Fibroblast of the aortic adventitia (primary cell): ENCODE results near the gene LUZP1. TPM values are rescaled to one million over a fixed set of nuclear protein-coding genes. Genes with fewer than 3 reads are reported as not detected.
A peak's percentile ranks its signal among the peaks of the same experiment; 100 is the strongest.

ENCODE experiments used
- DNase-seq: peaks from one replicate; pipeline ENCODE4 v3.0.0-alpha.2; 2010; ENCODE audit warnings: low read depth
- H3K4me3 ChIP-seq: 2 replicates; pipeline ENCODE4 v1.5.1; 2011; ENCODE audit warnings: low read depth, mild to moderate bottlenecking, control low read depth, low read length, moderate library complexity
- CTCF ChIP-seq: IDR thresholded peaks from 2 replicates; pipeline ENCODE4 v1.5.1; 2011; ENCODE audit warnings: mild to moderate bottlenecking, low read length, control low read depth, inconsistent platforms; ENCODE audit not compliant: insufficient read depth
- total RNA-seq: library from RNA; depleted of rRNA; stranded (reverse); fragments of >200 nt; gene quantifications from 2 replicates; pipeline ENCODE4 v1.2.3, GENCODE V29; 2012; ENCODE audit warnings: low replicate concordance

LUZP1 gene
- total RNA-seq, 1 donor: 26.2 TPM

GRCh38 chr1:23140940-23141596 lies 27.6 kb downstream of the LUZP1 start:
- no peak overlapping the region for H3K4me3 ChIP-seq
- no peak for TF ChIP-seq CTCF
- DNase-seq: no peak

GRCh38 chr1:23135268-23135667 lies 33.4 kb downstream of the LUZP1 start:
- H3K4me3 ChIP-seq: no peak overlapping the region
- no peak for TF ChIP-seq CTCF
- DNase-seq: no peak

GRCh38 chr1:23134055-23134454 lies 34.6 kb downstream of the LUZP1 start:
- no peak for DNase-seq
- H3K4me3 ChIP-seq: no peak overlapping the region
- TF ChIP-seq CTCF: no peak

DNA sequence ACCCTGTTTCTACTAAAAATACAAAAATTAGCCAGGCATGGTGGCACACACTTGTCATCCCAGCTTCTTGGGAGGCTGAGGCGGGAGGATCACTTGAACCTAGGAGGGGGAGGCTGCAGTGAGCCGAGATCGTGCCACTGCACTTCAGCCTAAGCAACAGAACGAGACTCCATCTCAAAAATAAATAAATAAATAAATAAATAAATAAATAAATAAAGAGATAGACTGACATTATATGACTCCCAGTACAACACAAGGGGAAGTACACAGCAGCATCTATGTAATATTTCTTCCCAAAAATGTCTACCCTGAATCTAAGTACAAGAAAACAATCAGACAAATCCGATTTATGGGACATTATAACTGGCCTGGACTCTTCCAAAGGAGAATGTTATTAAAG lies 35.1 kb downstream of the LUZP1 start:
- TF ChIP-seq CTCF: no peak
- H3K4me3 ChIP-seq: no peak overlapping the region
- no peak for DNase-seq

DNA sequence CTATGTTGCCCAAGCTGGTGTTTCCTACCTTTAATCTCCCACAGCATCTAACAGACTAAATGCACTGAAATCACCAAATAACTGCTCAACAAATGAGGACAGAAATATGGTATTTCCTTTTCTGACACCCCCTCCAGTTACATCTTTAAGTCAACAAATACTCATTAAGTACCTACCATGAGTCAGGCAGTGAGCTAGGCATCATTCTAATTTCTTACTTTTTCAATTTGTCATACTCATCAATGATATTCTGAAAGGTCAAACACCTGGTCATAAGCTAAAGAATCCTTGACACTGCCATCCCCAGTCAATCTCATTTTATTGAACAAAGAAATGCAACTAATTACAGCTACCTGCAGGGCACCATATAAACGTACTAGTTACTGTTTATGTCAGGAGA lies 36.6 kb downstream of the LUZP1 start:
- H3K4me3 ChIP-seq: no peak overlapping the region
- no peak for TF ChIP-seq CTCF
- DNase-seq: no peak

GRCh38 chr1:23129846-23130245 lies 38.8 kb downstream of the LUZP1 start:
- DNase-seq: peak; percentile 15
- no peak for TF ChIP-seq CTCF
- no peak overlapping the region for H3K4me3 ChIP-seq

DNA sequence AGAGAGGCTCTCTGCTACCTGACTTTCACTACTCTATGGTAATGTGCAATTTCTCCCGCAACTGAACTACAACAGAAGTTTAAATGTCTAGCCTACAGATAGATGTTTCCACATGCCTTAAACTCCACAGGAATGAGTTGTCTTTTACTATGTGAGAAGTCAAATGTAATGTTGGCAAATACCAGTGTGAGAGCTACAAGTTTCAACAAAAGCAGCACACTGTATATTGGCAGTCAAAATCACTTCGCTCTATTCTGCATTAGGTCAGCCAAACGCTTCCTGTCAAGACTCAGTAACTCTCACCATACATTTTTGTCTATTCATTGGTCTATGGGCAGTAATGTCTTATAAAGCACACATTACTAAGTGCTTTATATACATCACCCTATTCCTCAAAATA lies 41.9 kb downstream of the LUZP1 start:
- TF ChIP-seq CTCF: no peak
- peak; percentile 70 for DNase-seq
- no peak overlapping the region for H3K4me3 ChIP-seq
